SJSA1 (cell line): ENCODE results near the gene SDK1. TPM values are rescaled to one million over a fixed set of nuclear protein-coding genes. Genes with fewer than 3 reads are reported as not detected.

Experiments
- DNase-seq, 2 experiments: peaks; one replicate each; pipeline ENCODE4 v3.0.0-alpha.2; 2015 to 2020; ENCODE audit warnings: low spot score in 2 of 2, low read depth in 1 of 2
- H3K27ac ChIP-seq: fragments of 250-450 bp; sonication (Bioruptor Pico); 2 replicates; pipeline ENCODE4 v1.5.1; 2020; ENCODE audit warnings: mild to moderate bottlenecking, moderate library complexity
- H3K27me3 ChIP-seq: fragments of 250-450 bp; sonication (Bioruptor Pico); replicated peaks from 2 replicates; pipeline ENCODE4 v1.5.1; 2020; ENCODE audit warnings: mild to moderate bottlenecking, moderate library complexity
- H3K36me3 ChIP-seq: fragments of 250-450 bp; sonication (Bioruptor Pico); 2 replicates; pipeline ENCODE4 v1.5.1; 2020; ENCODE audit warnings: mild to moderate bottlenecking
- H3K4me1 ChIP-seq: fragments of 250-450 bp; sonication (Bioruptor Pico); replicated peaks from 2 replicates; pipeline ENCODE4 v1.6.1; 2021; ENCODE audit warnings: mild to moderate bottlenecking
- H3K4me3 ChIP-seq: fragments of 250-450 bp; sonication (Bioruptor Pico); 2 replicates; pipeline ENCODE4 v1.5.1; 2020; ENCODE audit warnings: mild to moderate bottlenecking
- H3K9me3 ChIP-seq: fragments of 250-450 bp; sonication (Bioruptor Pico); replicated peaks from 2 replicates; pipeline ENCODE4 v1.5.1; 2020; ENCODE audit warnings: mild to moderate bottlenecking
- total RNA-seq: library from RNA; depleted of rRNA; stranded (reverse); fragments of >200 nt; shearing (Covaris generic); gene quantifications from 2 replicates; pipeline ENCODE4 v1.2.3, GENCODE V29; 2014

Gene SDK1
- total RNA-seq, 1 experiment from 2014 or later = 8.7 TPM

- DNase-seq = no peak
- Histone ChIP-seq H3K4me3 (no peak overlapping the region), H3K27me3 (no peaks in the 10 kb centered on the region), H3K36me3 (0 out of 2 replicates have a peak, but pooled peaks cover 6% of the 10 kb centered on the region), H3K4me1 (no peaks in the 10 kb centered on the region), H3K27ac (no peak overlapping the region), H3K9me3 (no peaks in the 10 kb centered on the region)
These were observed 799.6 kb downstream of the SDK1 start for GRCh38 chr7:4100691-4101090.

DNA sequence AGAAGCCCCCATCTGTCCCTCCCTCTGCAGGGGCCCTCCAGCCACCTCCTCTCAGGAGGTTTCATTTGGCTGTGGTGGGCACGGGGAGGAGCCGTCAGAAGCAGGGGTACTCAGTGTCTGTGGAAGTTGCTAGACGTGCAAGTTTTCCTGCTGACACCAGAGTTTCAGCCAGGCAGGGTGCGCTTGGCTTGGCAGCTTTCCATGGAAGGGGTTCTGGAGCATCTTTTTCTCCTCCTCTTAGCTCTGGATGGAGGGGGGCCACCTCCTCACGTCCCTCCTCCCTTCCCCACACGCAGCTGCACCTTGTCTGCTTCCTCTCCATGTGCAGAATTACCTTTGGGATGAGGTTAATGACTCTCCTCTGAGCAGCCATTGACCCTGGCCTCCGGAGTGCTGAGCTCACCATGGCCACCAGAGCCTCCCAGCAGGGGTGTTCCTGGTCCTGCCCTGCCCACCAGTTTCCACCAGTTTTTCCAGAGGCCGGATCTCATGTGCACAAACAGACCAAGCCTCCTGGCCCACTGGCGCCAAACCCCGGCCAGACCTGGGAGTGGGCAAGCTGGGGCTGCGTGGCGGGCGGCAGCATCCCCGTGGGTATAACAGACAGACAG lies 801.3 kb downstream of the SDK1 start:
- Histone ChIP-seq H3K9me3 (no peaks in the 10 kb centered on the region), H3K27ac (no peak overlapping the region), H3K4me1 (no peaks in the 10 kb centered on the region), H3K27me3 (no peaks in the 10 kb centered on the region), H3K4me3 (no peak overlapping the region), H3K36me3 (0 out of 2 replicates have a peak, but pooled peaks cover 6% of the 10 kb centered on the region)
- no peak for DNase-seq

- H3K27ac ChIP-seq = no peak overlapping the region
- no peaks in the 10 kb centered on the region for H3K4me1 ChIP-seq
- H3K27me3 ChIP-seq = no peaks in the 10 kb centered on the region
- H3K9me3 ChIP-seq = no peaks in the 10 kb centered on the region
- no peak overlapping the region for H3K4me3 ChIP-seq
- 0 out of 2 replicates have a peak, but pooled peaks cover 6% of the 10 kb centered on the region for H3K36me3 ChIP-seq
- DNase-seq = no peak
These were observed 802.5 kb downstream of the SDK1 start for GRCh38 chr7:4103352-4104091.

- Histone ChIP-seq H3K4me3 (no peak overlapping the region), H3K27ac (no peak overlapping the region), H3K9me3 (no peaks in the 10 kb centered on the region), H3K36me3 (peaks cover 6% of the 10 kb centered on the region; the same call in 1 of the 2 replicates), H3K27me3 (no peaks in the 10 kb centered on the region), H3K4me1 (no peaks in the 10 kb centered on the region)
- no peak for DNase-seq
These were observed 806.8 kb downstream of the SDK1 start for GRCh38 chr7:4107839-4108238.

- Histone ChIP-seq H3K27me3 (no peaks in the 10 kb centered on the region), H3K4me3 (no peak overlapping the region), H3K27ac (no peak overlapping the region), H3K9me3 (no peaks in the 10 kb centered on the region), H3K36me3 (peaks cover 9% of the 10 kb centered on the region; the same call in 1 of the 2 replicates), H3K4me1 (no peaks in the 10 kb centered on the region)
- no peak for DNase-seq
These were observed 807.9 kb downstream of the SDK1 start for GRCh38 chr7:4108951-4109350.

DNA sequence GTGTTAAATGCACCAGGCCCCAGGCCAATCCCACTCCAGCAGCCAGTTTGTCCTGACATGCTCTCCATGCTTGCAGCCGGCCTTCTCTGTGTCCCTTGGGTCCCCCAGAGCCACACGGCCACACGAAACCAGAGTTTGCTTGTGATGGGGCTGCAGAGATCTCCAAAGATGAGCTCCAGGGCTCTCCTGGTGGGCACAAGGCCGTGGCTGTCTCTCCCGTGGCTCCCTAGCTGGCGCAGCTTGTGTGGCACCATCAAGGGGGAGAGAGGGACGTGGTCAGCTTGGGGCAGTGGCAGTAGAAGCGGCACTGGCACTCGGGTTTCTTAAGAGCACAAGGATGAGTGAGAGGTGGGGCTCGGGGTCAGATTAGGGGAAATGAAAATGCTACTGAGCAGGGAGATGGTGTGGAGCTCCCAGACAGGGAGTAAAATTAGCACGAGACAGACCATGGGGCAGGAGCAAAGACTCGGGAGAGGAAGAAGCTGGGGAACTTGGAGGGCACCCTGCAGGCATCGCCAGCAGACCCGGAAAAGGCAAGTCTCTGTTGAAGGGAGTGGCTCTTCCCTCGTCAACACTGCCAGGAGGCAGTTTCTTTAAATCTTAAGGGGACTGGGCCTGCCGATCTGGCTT lies 808.5 kb downstream of the SDK1 start:
- no peaks in the 10 kb centered on the region for H3K4me1 ChIP-seq
- no peaks in the 10 kb centered on the region for H3K27me3 ChIP-seq
- H3K27ac ChIP-seq = no peak overlapping the region
- H3K4me3 ChIP-seq = no peak overlapping the region
- DNase-seq = no peak
- H3K9me3 ChIP-seq = no peaks in the 10 kb centered on the region
- peaks cover 13% of the 10 kb centered on the region for H3K36me3 ChIP-seq

GRCh38 chr7:4110438-4110837 lies 809.4 kb downstream of the SDK1 start:
- H3K36me3 ChIP-seq = peaks cover 17% of the 10 kb centered on the region
- H3K4me1 ChIP-seq = no peaks in the 10 kb centered on the region
- no peaks in the 10 kb centered on the region for H3K27me3 ChIP-seq
- DNase-seq = no peak
- H3K9me3 ChIP-seq = no peaks in the 10 kb centered on the region
- no peak overlapping the region for H3K4me3 ChIP-seq
- no peak overlapping the region for H3K27ac ChIP-seq

- Histone ChIP-seq H3K27me3 (no peaks in the 10 kb centered on the region), H3K9me3 (no peaks in the 10 kb centered on the region), H3K27ac (no peak overlapping the region), H3K36me3 (peaks cover 17% of the 10 kb centered on the region), H3K4me1 (no peaks in the 10 kb centered on the region), H3K4me3 (no peak overlapping the region)
- no peak for DNase-seq
These were observed 810.1 kb downstream of the SDK1 start for GRCh38 chr7:4111166-4111565.

- Histone ChIP-seq H3K4me1 (no peaks in the 10 kb centered on the region), H3K27ac (no peak overlapping the region), H3K4me3 (no peak overlapping the region), H3K27me3 (no peaks in the 10 kb centered on the region), H3K9me3 (no peaks in the 10 kb centered on the region; the same call in 1 of the 2 replicates), H3K36me3 (peaks cover 34% of the 10 kb centered on the region)
- DNase-seq = no peak
These were observed 812.2 kb downstream of the SDK1 start for GRCh38 chr7:4113271-4113670.

GRCh38 chr7:4113976-4114375 lies 812.9 kb downstream of the SDK1 start:
- no peaks in the 10 kb centered on the region for H3K4me1 ChIP-seq
- H3K36me3 ChIP-seq = peaks cover 41% of the 10 kb centered on the region
- no peak overlapping the region for H3K27ac ChIP-seq
- H3K9me3 ChIP-seq = peaks cover 3% of the 10 kb centered on the region; the same call in 1 of the 2 replicates
- no peaks in the 10 kb centered on the region for H3K27me3 ChIP-seq
- DNase-seq = no peak
- no peak overlapping the region for H3K4me3 ChIP-seq

- H3K9me3 ChIP-seq = peaks cover 9% of the 10 kb centered on the region
- DNase-seq = no peak
These were observed 814.4 kb downstream of the SDK1 start for GRCh38 chr7:4115442-4115841.

DNA sequence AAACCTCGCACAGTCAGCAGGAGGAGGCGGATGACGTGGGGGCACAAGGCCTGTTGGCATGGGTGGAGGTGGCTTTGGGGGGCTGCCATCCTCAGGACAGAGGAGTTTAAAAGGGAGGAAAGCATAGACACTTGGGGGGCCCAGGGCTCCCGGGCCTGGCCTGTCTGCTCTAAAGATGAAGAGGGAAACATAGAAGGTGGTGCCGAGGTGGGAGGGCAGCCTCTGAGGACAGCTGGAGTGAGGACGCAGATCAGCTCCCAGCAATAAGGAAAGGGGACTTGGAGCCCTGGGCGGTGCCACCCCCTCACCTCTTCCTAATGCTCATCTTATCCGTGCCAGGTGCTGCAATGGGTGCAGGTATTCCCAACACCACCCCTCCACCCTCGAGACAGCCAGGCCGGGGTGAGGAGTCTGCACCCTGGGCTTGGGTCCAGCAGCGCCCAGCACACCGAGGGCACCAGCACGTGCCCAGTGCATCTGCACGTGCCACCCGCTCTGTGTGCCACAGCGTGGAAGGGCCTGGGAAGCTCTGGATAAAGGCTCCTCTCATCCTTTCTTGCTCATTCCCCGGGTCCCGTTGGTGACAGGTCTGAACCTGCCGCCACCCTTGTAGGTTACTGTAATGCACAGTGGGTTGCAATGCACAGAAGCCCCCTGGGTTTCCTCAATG lies 815.0 kb downstream of the SDK1 start:
- Histone ChIP-seq H3K4me1 (no peaks in the 10 kb centered on the region), H3K36me3 (peaks cover 41% of the 10 kb centered on the region), H3K4me3 (no peak overlapping the region), H3K27me3 (no peaks in the 10 kb centered on the region), H3K27ac (no peak overlapping the region), H3K9me3 (peaks cover 9% of the 10 kb centered on the region)
- no peak for DNase-seq

More at GRCh38 chr7:4115442-4115841, 814.4 kb downstream of the SDK1 start:
- no peaks in the 10 kb centered on the region for H3K4me1 ChIP-seq
- H3K4me3 ChIP-seq = no peak overlapping the region
- H3K27me3 ChIP-seq = no peaks in the 10 kb centered on the region
- peaks cover 41% of the 10 kb centered on the region for H3K36me3 ChIP-seq
- no peak overlapping the region for H3K27ac ChIP-seq

DNA sequence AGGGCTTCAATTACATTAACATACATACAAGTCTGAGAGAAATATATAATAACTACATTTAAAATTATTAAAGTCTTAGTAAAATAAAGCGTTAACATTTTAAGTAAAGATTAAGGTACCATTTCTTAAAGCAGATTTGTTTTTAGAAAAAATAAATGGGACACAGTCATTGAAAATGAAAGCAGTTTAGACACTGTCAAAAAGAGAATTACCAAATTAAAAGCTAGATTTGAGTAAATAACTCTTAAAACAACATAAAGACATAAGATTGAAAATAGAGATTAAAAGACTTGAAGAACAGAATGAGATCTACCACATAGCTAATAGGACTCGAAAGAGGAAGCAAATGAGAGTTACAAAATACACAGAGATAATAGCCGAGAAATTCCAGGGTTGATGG lies 818.8 kb downstream of the SDK1 start:
- H3K4me3 ChIP-seq = no peak overlapping the region
- H3K9me3 ChIP-seq = peaks cover 9% of the 10 kb centered on the region
- DNase-seq = no peak
- no peaks in the 10 kb centered on the region for H3K4me1 ChIP-seq
- H3K27ac ChIP-seq = no peak overlapping the region
- peaks cover 28% of the 10 kb centered on the region for H3K36me3 ChIP-seq
- no peaks in the 10 kb centered on the region for H3K27me3 ChIP-seq

DNA sequence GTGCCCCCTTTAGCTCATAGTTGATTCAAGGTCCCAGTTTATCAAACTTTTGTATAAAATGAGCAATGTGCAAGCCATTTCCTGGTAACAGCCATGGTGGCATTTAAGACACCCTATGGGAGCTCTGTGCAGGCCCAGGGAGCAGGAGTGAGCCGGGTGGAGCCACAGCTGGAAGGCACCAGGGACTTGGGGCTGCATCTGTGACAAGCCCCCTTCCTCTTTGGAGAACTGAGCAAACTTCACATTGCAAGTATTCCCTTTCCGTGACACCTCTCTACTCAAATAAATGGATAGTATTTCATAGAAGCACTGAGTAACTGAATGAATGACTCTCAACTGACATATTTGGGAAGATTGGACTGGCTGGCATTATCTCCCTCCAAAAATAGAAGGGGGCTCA lies 822.3 kb downstream of the SDK1 start:
- H3K27me3 ChIP-seq = no peaks in the 10 kb centered on the region
- DNase-seq = no peak
- no peak overlapping the region for H3K27ac ChIP-seq
- H3K4me3 ChIP-seq = no peak overlapping the region
- peaks cover 10% of the 10 kb centered on the region for H3K36me3 ChIP-seq
- H3K4me1 ChIP-seq = no peaks in the 10 kb centered on the region
- peaks cover 9% of the 10 kb centered on the region for H3K9me3 ChIP-seq
